Activated T-cell treated with anti-CD3 and anti-CD28 coated beads, Interleukin-2, amount 50 U/mL, for 24 hours (primary cell): ENCODE data around the gene AKIRIN2.
A peak's percentile ranks its signal among the peaks of the same experiment; 100 is the strongest.
"Not testable (repeated sequence)": the region's sequence is repeated elsewhere in the genome, so short reads cannot be mapped to it uniquely, and the experiment has no call there.

Source experiments
- DNase-seq: peaks from one replicate; pipeline ENCODE4 v3.0.0-alpha.2; 2020
- H3K27ac Mint-ChIP-seq: 2 replicates; pipeline ENCODE4 v1.8.0; 2020; ENCODE audit warnings: mild to moderate bottlenecking, mixed read lengths
- H3K27me3 Mint-ChIP-seq: 2 replicates; pipeline ENCODE4 v1.8.0; 2020; ENCODE audit warnings: mixed read lengths
- H3K36me3 Mint-ChIP-seq: 2 replicates; pipeline ENCODE4 v1.8.0; 2020; ENCODE audit warnings: low read depth, mixed read lengths
- H3K4me1 Mint-ChIP-seq: 2 replicates; pipeline ENCODE4 v1.8.0; 2020; ENCODE audit warnings: low read depth, mixed read lengths
- H3K4me3 Mint-ChIP-seq: 2 replicates; pipeline ENCODE4 v1.8.0; 2020; ENCODE audit warnings: mild to moderate bottlenecking, moderate library complexity, mixed read lengths
- H3K9me3 Mint-ChIP-seq: 2 replicates; pipeline ENCODE4 v1.8.0; 2020; ENCODE audit warnings: mixed read lengths

AKIRIN2 gene

GRCh38 chr6:87724983-87725811 lies 23.2 kb upstream of the AKIRIN2 start:
- no peak overlapping the region for H3K27ac Mint-ChIP-seq
- no peak overlapping the region for H3K4me3 Mint-ChIP-seq
- peaks cover 3% of the 10 kb centered on the region for H3K27me3 Mint-ChIP-seq
- no peak for DNase-seq
- no peaks in the 10 kb centered on the region for H3K36me3 Mint-ChIP-seq
- H3K9me3 Mint-ChIP-seq, result no peaks in the 10 kb centered on the region
- H3K4me1 Mint-ChIP-seq, result peaks cover 36% of the 10 kb centered on the region

- Mint-ChIP-seq H3K4me3 (no peak overlapping the region), H3K36me3 (no peaks in the 10 kb centered on the region), H3K9me3 (no peaks in the 10 kb centered on the region), H3K27me3 (no peaks in the 10 kb centered on the region), H3K27ac (peak overlapping the region; percentile 56), H3K4me1 (peaks cover 31% of the 10 kb centered on the region)
- DNase-seq, result no peak
Observed at GRCh38 chr6:87723170-87724078, 21.4 kb upstream of the AKIRIN2 start.

- no peak for DNase-seq
- no peaks in the 10 kb centered on the region for H3K27me3 Mint-ChIP-seq
- no peak overlapping the region for H3K4me3 Mint-ChIP-seq
- peaks cover 33% of the 10 kb centered on the region for H3K4me1 Mint-ChIP-seq
- no peaks in the 10 kb centered on the region for H3K36me3 Mint-ChIP-seq
- H3K9me3 Mint-ChIP-seq, result no peaks in the 10 kb centered on the region
- H3K27ac Mint-ChIP-seq, result no peak overlapping the region
Observed at GRCh38 chr6:87722540-87723169, 20.6 kb upstream of the AKIRIN2 start.

- H3K9me3 Mint-ChIP-seq, result no peaks in the 10 kb centered on the region
- H3K4me1 Mint-ChIP-seq, result peaks cover 33% of the 10 kb centered on the region
- no peak for DNase-seq
- H3K27me3 Mint-ChIP-seq, result no peaks in the 10 kb centered on the region
- no peak overlapping the region for H3K4me3 Mint-ChIP-seq
- H3K27ac Mint-ChIP-seq, result no peak overlapping the region
- no peaks in the 10 kb centered on the region for H3K36me3 Mint-ChIP-seq
Observed at GRCh38 chr6:87721311-87721710, 19.3 kb upstream of the AKIRIN2 start.

GRCh38 chr6:87718662-87719433 lies 16.8 kb upstream of the AKIRIN2 start:
- no peak for DNase-seq
- Mint-ChIP-seq H3K9me3 (no peaks in the 10 kb centered on the region), H3K27ac (no peak overlapping the region), H3K4me1 (peaks cover 28% of the 10 kb centered on the region), H3K27me3 (no peaks in the 10 kb centered on the region), H3K36me3 (no peaks in the 10 kb centered on the region), H3K4me3 (no peak overlapping the region)

- Mint-ChIP-seq H3K27ac (peak overlapping the region; percentile 18), H3K27me3 (no peaks in the 10 kb centered on the region), H3K9me3 (no peaks in the 10 kb centered on the region), H3K4me3 (no peak overlapping the region), H3K4me1 (peaks cover 15% of the 10 kb centered on the region), H3K36me3 (no peaks in the 10 kb centered on the region)
- DNase-seq, result no peak
Observed at GRCh38 chr6:87716928-87717614, 15.0 kb upstream of the AKIRIN2 start.

GRCh38 chr6:87714093-87714842 lies 12.2 kb upstream of the AKIRIN2 start:
- H3K36me3 Mint-ChIP-seq, result no peaks in the 10 kb centered on the region
- peak overlapping the region; percentile 33 for H3K27ac Mint-ChIP-seq
- H3K4me3 Mint-ChIP-seq, result no peak overlapping the region

GRCh38 chr6:87712713-87713112 lies 10.7 kb upstream of the AKIRIN2 start:
- H3K4me1 Mint-ChIP-seq, result peaks cover 11% of the 10 kb centered on the region
- not testable (repeated sequence) for H3K4me3 Mint-ChIP-seq, H3K27me3 Mint-ChIP-seq, H3K27ac Mint-ChIP-seq, DNase-seq, H3K9me3 Mint-ChIP-seq, H3K36me3 Mint-ChIP-seq

More at GRCh38 chr6:87714093-87714842, 12.2 kb upstream of the AKIRIN2 start:
- H3K9me3 Mint-ChIP-seq, result no peaks in the 10 kb centered on the region
- no peak for DNase-seq
- H3K4me1 Mint-ChIP-seq, result peaks cover 19% of the 10 kb centered on the region
- H3K27me3 Mint-ChIP-seq, result no peaks in the 10 kb centered on the region

- no peak overlapping the region for H3K27ac Mint-ChIP-seq
- H3K36me3 Mint-ChIP-seq, result no peaks in the 10 kb centered on the region
- H3K4me1 Mint-ChIP-seq, result peaks cover 25% of the 10 kb centered on the region
- H3K4me3 Mint-ChIP-seq, result no peak overlapping the region
- no peaks in the 10 kb centered on the region for H3K9me3 Mint-ChIP-seq
- H3K27me3 Mint-ChIP-seq, result no peaks in the 10 kb centered on the region
- no peak for DNase-seq
Observed at GRCh38 chr6:87710090-87710489, 8.1 kb upstream of the AKIRIN2 start.

- H3K27me3 Mint-ChIP-seq, H3K36me3 Mint-ChIP-seq, H3K4me3 Mint-ChIP-seq, DNase-seq, H3K9me3 Mint-ChIP-seq, H3K27ac Mint-ChIP-seq: not testable (repeated sequence)
- peaks cover 23% of the 10 kb centered on the region for H3K4me1 Mint-ChIP-seq
Observed at GRCh38 chr6:87708581-87709427, 6.8 kb upstream of the AKIRIN2 start.

GRCh38 chr6:87706187-87706966 lies 4.3 kb upstream of the AKIRIN2 start:
- H3K27ac Mint-ChIP-seq, result no peak overlapping the region
- no peaks in the 10 kb centered on the region for H3K27me3 Mint-ChIP-seq
- H3K9me3 Mint-ChIP-seq, result no peaks in the 10 kb centered on the region
- peaks cover 4% of the 10 kb centered on the region for H3K36me3 Mint-ChIP-seq
- no peak overlapping the region for H3K4me3 Mint-ChIP-seq
- H3K4me1 Mint-ChIP-seq, result peaks cover 32% of the 10 kb centered on the region
- DNase-seq, result no peak
